ENCODE results near the gene PEPD.

DNA sequence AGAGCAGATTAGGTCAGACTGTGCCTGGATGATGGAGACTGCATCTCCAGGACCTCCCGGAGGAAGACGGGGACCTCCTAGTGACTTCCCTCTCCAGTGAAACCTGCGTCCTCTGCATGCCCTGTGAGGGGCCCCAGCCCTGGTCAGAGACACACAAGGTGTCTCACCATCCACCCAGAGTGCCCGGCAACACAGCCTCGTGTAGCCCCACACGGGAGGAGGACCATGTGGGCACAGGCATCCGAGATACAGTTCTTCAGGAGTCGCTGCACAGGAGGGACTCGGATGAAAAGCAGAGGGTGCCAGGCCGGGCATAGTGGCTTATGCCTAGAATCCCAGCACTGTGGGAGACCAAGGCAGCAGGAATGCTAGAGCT is 64.8 kb downstream of the PEPD start:
- TF ChIP-seq CTCF (IDR thresholded peaks at IDR 0.05) = no peak
- no peak for TF ChIP-seq POLR2A (IDR thresholded peaks at IDR 0.05)
